ENCODE results near the gene TMEM231. TPM values are rescaled to one million over a fixed set of nuclear protein-coding genes. Genes with fewer than 3 reads are reported as not detected.
A peak's percentile ranks its signal among the peaks of the same experiment; 100 is the strongest.
"Not testable (repeated sequence)": the region's sequence is repeated elsewhere in the genome, so short reads cannot be mapped to it uniquely, and the experiment has no call there.

The TMEM231 gene
- total RNA-seq, 1 donor from 2014 or later = 3.1 TPM

- no peak for ATAC-seq
Observed at GRCh38 chr16:75532142-75532765, 23.8 kb downstream of the TMEM231 start.

- no peak for ATAC-seq
Observed at GRCh38 chr16:75529959-75530358, 26.1 kb downstream of the TMEM231 start.

- no peak for ATAC-seq
Observed at GRCh38 chr16:75529056-75529905, 26.8 kb downstream of the TMEM231 start.

- no peak for ATAC-seq
Observed at GRCh38 chr16:75527825-75528299, 28.2 kb downstream of the TMEM231 start.

- ATAC-seq = no peak
Observed at GRCh38 chr16:75526032-75526790, 29.8 kb downstream of the TMEM231 start.

- ATAC-seq = no peak
Observed at GRCh38 chr16:75519175-75519574, 36.9 kb downstream of the TMEM231 start.

GRCh38 chr16:75516189-75516966 lies 39.7 kb downstream of the TMEM231 start:
- ATAC-seq = peak; percentile 49

- no peak for ATAC-seq
Observed at GRCh38 chr16:75514296-75514695, 41.8 kb downstream of the TMEM231 start.

- ATAC-seq = peak; percentile 96
Observed at GRCh38 chr16:75506574-75506973, 49.5 kb downstream of the TMEM231 start.

- no peak for ATAC-seq
Observed at GRCh38 chr16:75506107-75506506, 49.9 kb downstream of the TMEM231 start.

GRCh38 chr16:75503801-75504200 lies 52.3 kb downstream of the TMEM231 start:
- ATAC-seq = no peak

GRCh38 chr16:75502916-75503605 lies 53.0 kb downstream of the TMEM231 start:
- no peak for ATAC-seq

GRCh38 chr16:75501820-75502219 lies 54.2 kb downstream of the TMEM231 start:
- not testable (repeated sequence) for ATAC-seq

GRCh38 chr16:75501359-75501758 lies 54.7 kb downstream of the TMEM231 start:
- no peak for ATAC-seq

GRCh38 chr16:75498605-75499322 lies 57.3 kb downstream of the TMEM231 start:
- ATAC-seq = not testable (repeated sequence)

- no peak for ATAC-seq
Observed at GRCh38 chr16:75497558-75497957, 58.5 kb downstream of the TMEM231 start.

GRCh38 chr16:75495076-75495674 lies 60.9 kb downstream of the TMEM231 start, which contains the start of gene CHST6:
Gene CHST6, minus strand, starts transcription at chr16:75495441. Its CDS starts 15,613 bp downstream, at chr16:75479828.
- peak; percentile 65 for ATAC-seq

- peak; percentile 31 for ATAC-seq
Observed at GRCh38 chr16:75494661-75495075, 61.4 kb downstream of the TMEM231 start.

- ATAC-seq = no peak
Observed at GRCh38 chr16:75494184-75494583, 61.9 kb downstream of the TMEM231 start.

- peak; percentile 41 for ATAC-seq
Observed at GRCh38 chr16:75491876-75492275, 64.2 kb downstream of the TMEM231 start.
